HEK293 (cell line): ENCODE data around the gene SUN3.

Experiments used
- ATF2 ChIP-seq: fragments of 450-650 bp; formaldehyde crosslinking; IDR thresholded peaks from 2 replicates; pipeline ENCODE4 v1.5.1; 2016; ENCODE audit warnings: missing biosample characterization, missing genetic modification characterization, low read depth
- CTCF ChIP-seq: fragments of 450-650 bp; formaldehyde crosslinking; IDR thresholded peaks from 2 replicates; pipeline ENCODE4 v1.5.1; 2016; ENCODE audit warnings: missing biosample characterization, missing genetic modification characterization
- IKZF3 ChIP-seq: fragments of 450-650 bp; IDR thresholded peaks from 2 replicates; pipeline ENCODE4 v1.5.0; 2018; ENCODE audit warnings: missing biosample characterization, mild to moderate bottlenecking, missing genetic modification characterization, moderate library complexity
- KLF8 ChIP-seq: fragments of 450-650 bp; formaldehyde crosslinking; IDR thresholded peaks from 2 replicates; pipeline ENCODE4 v1.5.1; 2016; ENCODE audit warnings: missing biosample characterization, missing genetic modification characterization
- MZF1 ChIP-seq: fragments of 450-650 bp; formaldehyde crosslinking; IDR thresholded peaks from 2 replicates; pipeline ENCODE4 v1.5.1; 2017; ENCODE audit warnings: missing biosample characterization, missing genetic modification characterization, borderline replicate concordance
- REST ChIP-seq: fragments of 450-650 bp; formaldehyde crosslinking; IDR thresholded peaks from 2 replicates; pipeline ENCODE4 v1.5.1; 2016; ENCODE audit warnings: missing biosample characterization, missing genetic modification characterization
- ZBTB1 ChIP-seq: fragments of 450-650 bp; formaldehyde crosslinking; IDR thresholded peaks from 2 replicates; pipeline ENCODE4 v1.5.1; 2016; ENCODE audit warnings: missing biosample characterization, missing genetic modification characterization
- ZBTB8A ChIP-seq: fragments of 450-650 bp; formaldehyde crosslinking; IDR thresholded peaks from 2 replicates; pipeline ENCODE4 v1.5.1; 2016; ENCODE audit warnings: missing biosample characterization, missing genetic modification characterization
- ZNF148 ChIP-seq: fragments of 450-650 bp; formaldehyde crosslinking; IDR thresholded peaks from 2 replicates; pipeline ENCODE4 v1.5.0; 2017; ENCODE audit warnings: missing biosample characterization, missing genetic modification characterization, borderline replicate concordance
- ZNF274 ChIP-seq, 2 experiments: fragments of 200-500 bp in 1 of 2; fragments of 450-650 bp in 1 of 2; sonication (Bioruptor generic) in 1 of 2; formaldehyde crosslinking in 1 of 2; IDR thresholded peaks; 2 replicates each; pipeline versions ENCODE4 v1.5.1 to v1.6.1; 2014 to 2016; ENCODE audit warnings: borderline replicate concordance in 1 of 2, inconsistent platforms in 1 of 2, low read length in 1 of 2, missing biosample characterization in 1 of 2, missing genetic modification characterization in 1 of 2
- ZNF335 ChIP-seq: fragments of 450-650 bp; formaldehyde crosslinking; conservative IDR thresholded peaks from 2 replicates; pipeline ENCODE4 v1.5.1; 2016; ENCODE audit warnings: missing biosample characterization, missing genetic modification characterization
- ZNF530 ChIP-seq: fragments of 450-650 bp; formaldehyde crosslinking; IDR thresholded peaks from 2 replicates; pipeline ENCODE4 v1.5.1; 2016; ENCODE audit warnings: low read depth, missing biosample characterization, missing genetic modification characterization
- ZNF561 ChIP-seq: fragments of 450-650 bp; IDR thresholded peaks from 2 replicates; pipeline ENCODE4 v1.5.1; 2018; ENCODE audit warnings: missing biosample characterization, missing genetic modification characterization, borderline replicate concordance
- ZNF704 ChIP-seq: fragments of 450-650 bp; formaldehyde crosslinking; IDR thresholded peaks from 2 replicates; pipeline ENCODE4 v1.5.1; 2016; ENCODE audit warnings: missing biosample characterization, missing genetic modification characterization

GRCh38 chr7:47978790-47979144, 50.1 kb downstream of the SUN3 start:
- TF ChIP-seq ATF2: no peak
- no peak for TF ChIP-seq ZNF148 (tag by site-specific recombination)
- TF ChIP-seq ZBTB1: no peak
- no peak for TF ChIP-seq CTCF (tag by site-specific recombination)
- TF ChIP-seq ZNF530: no peak
- no peak for TF ChIP-seq ZNF274 (IDR thresholded peaks at IDR 0.05; ENCODE audit: low read length)
- no peak for TF ChIP-seq ZNF274 (tag by site-specific recombination; IDR thresholded peaks at IDR 0.05; ENCODE audit: borderline replicate concordance)
- TF ChIP-seq ZNF335 (tag by site-specific recombination): no peak
- TF ChIP-seq MZF1: no peak
- no peak for TF ChIP-seq IKZF3 (tag by site-specific recombination)
- no peak for TF ChIP-seq REST (tag by site-specific recombination)
- TF ChIP-seq ZNF704 (tag by site-specific recombination): no peak
- TF ChIP-seq ZNF561 (tag by site-specific recombination): no peak
- no peak for TF ChIP-seq ZBTB8A (tag by site-specific recombination)
- TF ChIP-seq KLF8 (tag by site-specific recombination): no peak
